CD4-positive, alpha-beta T cell treated with Interleukin-21 for 1 hour (primary cell): ENCODE results near the gene PPP2R5D.
"Not testable (repeated sequence)": the region's sequence is repeated elsewhere in the genome, so short reads cannot be mapped to it uniquely, and the experiment has no call there.

Experiments used
- DNase-seq: peaks from one replicate; pipeline ENCODE4 v3.0.0-alpha.2; 2020

PPP2R5D gene

GRCh38 chr6:43033496-43034189 is 49.3 kb downstream of the PPP2R5D start:
- DNase-seq = no peak

GRCh38 chr6:43034190-43034525 is 49.8 kb downstream of the PPP2R5D start:
- no peak for DNase-seq

GRCh38 chr6:43035495-43036194 is 51.3 kb downstream of the PPP2R5D start:
- no peak for DNase-seq

DNA sequence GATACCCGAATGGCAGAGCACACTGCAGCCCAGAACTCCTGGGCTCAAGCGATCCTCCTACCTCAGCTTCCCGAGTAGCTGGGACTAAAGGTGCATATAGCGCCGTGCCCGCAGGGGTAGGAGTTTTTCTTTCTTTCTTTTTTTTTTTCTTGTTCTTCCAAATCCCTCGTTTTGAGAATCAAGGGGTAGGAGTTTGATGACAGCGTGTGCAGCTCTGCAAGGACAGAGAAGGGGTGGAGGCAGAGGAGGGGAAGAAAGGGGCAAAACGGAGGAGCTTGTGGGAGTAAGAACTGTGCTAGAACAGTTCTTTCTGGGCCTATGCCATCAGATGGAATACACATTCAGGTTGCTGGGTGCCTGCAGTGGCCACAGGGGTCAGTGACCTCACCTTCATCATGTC is 52.3 kb downstream of the PPP2R5D start:
- no peak for DNase-seq

- DNase-seq = no peak
These were observed 52.8 kb downstream of the PPP2R5D start for GRCh38 chr6:43037197-43037596.

GRCh38 chr6:43037706-43038105 is 53.3 kb downstream of the PPP2R5D start:
- DNase-seq = no peak

DNA sequence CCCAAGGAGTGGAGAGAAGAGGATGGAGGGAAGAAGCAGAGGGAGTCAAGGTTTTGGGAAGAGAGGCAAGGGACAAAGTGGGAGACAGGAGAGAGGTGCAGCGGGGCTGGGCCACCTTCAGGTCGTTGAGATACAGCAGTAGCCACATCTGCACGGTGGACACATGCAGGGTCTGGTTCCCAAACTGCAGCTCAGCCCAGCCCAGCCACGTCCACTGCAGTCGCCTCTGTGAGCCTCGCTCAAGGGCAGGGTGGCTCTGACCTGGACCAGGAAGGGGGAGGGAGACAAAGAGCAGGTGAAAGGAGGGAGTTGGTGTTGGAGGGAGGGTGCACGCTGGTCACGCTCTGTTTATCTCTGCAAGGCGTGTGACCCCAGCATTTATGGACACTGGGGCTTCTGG is 54.4 kb downstream of the PPP2R5D start:
- no peak for DNase-seq

DNA sequence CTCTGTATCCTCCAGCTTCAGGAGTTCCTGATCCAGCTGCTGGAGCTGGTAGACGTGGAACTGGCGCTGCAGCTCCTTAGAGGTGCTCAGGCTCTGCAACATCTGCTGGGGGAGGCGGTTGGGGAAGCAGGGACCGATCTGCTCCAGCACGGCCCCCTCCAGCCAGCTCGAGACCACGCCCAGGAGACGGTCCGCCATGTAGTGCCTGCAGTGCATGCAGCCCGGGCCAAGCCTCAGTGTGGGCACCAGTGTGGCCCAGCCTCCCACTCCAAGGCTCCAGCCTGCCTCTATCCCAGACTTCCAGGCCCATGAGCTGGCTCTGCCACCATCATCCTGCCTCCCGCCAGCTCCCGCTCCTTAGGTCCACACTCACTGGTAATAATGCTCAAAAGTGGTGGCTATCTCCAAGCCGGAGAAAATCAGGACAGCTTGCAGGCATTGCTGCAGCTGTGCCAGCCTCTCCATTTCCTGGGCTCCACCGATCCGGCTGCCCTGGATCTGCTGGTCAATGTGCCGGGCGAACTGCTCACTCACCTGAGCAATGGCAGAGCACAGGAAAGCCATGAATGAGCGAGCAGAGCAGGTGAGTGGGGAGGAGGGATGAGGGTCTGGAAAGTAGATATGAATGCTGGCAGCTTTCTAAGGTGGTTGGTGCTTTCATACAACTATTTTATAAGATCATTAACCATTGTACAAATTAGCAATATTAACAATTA is 56.3 kb downstream of the PPP2R5D start:
- DNase-seq = no peak

- DNase-seq = not testable (repeated sequence)
These were observed 57.1 kb downstream of the PPP2R5D start for GRCh38 chr6:43041475-43041874.

GRCh38 chr6:43043310-43043709 is 58.9 kb downstream of the PPP2R5D start:
- DNase-seq = no peak

- DNase-seq = no peak
These were observed 61.1 kb downstream of the PPP2R5D start for GRCh38 chr6:43045371-43045930.

GRCh38 chr6:43047998-43048397 is 63.6 kb downstream of the PPP2R5D start:
- DNase-seq = no peak

- no peak for DNase-seq
These were observed 66.6 kb downstream of the PPP2R5D start for GRCh38 chr6:43050981-43051380.

DNA sequence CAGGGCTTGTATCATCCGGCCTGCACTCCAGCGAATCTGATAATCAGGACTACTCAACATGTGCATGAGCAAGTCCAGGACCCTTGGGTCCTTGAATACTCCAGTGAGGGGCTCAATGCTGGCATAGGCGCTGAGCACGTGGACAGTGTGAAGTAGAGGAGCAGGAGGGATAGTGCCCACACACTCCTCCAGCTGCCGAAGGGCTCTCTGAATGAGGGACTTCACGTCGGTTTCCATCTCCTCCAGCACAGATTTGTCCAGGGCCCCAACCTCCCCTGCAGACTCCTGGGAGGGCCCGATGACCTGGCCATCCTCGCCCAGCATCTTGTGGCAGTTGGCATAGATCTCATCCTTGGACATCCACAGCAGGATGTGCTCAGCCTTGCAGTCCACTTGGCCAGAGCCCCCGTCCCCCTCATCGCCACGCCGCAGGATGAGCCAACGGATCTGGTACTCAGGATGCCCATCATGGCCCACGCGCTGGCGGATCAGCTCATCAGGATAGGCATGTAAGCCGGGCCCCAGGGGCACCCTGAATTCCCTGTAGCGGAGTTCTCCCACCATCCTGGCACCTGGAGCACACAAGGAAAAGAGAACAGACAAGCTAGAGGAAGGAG is 68.0 kb downstream of the PPP2R5D start:
- no peak for DNase-seq

DNA sequence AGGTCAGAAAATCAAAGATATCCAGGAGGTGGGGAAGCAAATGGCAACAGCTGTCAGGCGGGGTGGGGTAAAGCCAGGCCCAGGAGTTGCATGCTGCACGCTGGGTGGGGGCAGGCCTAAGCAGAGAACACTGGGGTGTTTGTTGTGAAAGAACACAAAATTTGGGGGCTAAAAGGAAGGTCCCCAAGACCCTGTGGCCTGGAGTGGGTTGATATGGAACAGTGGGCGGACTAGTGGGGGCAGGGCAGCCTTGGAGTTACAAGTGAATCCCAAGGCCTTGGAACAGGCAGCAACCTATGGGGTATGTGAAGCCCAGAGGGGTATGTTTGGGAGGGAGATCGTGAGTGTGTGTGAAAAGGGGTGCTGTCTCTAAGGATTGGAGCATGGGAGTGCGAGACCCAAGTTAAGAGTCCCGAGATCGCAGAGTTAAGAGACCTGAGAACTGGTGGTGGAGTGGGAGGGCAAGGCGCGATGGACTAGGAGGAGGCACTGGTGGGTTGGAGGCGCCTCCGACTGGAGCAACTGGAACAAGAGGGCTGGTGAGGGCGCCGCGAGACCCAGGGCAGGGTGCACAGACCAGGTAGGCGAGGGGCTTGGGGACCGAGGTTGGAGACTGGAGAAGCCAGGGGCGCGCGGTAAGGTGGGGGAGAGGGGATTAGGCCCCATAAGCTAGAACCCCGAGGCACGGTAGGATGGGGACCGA is 68.6 kb downstream of the PPP2R5D start:
- DNase-seq = peak; percentile 10

DNA sequence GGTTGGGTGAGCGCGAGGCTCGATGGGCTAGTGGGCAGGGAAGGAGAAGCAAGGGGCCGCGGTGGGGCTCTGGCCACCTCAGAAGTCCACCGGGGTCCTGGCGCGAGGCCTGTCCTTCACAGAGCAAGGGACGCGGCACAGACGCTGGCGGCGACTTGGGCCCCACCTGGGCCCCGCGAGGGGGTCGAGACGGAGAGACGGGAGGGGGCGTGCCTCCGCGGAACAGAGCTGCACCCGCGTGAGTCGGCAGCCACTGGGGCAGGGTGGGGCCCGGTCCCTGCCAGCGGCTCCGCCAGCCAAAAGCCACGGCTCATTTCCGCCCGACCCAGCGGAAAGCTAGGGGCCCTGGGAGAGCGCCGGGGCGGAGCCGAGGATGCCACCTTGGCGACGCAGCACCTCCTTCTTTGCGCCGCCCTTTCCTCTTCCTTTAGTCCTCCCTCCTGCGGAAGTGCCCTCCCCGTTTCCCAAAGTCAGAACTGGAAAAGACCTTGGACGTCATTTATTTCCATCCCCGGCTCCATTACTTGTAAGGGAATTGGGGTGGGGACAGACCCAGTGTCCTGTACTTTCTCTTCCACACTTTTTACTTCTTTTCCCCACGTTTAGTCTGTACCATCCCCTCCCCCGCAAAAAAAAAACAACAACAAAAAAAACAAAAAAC is 69.3 kb downstream of the PPP2R5D start, which contains the start of gene CUL7:
CUL7 (minus strand) TSS at position 307 of the 661 bp plus-strand sequence. CDS start 1,063 bp downstream, outside the sequence.
- DNase-seq = peak; percentile 91

DNA sequence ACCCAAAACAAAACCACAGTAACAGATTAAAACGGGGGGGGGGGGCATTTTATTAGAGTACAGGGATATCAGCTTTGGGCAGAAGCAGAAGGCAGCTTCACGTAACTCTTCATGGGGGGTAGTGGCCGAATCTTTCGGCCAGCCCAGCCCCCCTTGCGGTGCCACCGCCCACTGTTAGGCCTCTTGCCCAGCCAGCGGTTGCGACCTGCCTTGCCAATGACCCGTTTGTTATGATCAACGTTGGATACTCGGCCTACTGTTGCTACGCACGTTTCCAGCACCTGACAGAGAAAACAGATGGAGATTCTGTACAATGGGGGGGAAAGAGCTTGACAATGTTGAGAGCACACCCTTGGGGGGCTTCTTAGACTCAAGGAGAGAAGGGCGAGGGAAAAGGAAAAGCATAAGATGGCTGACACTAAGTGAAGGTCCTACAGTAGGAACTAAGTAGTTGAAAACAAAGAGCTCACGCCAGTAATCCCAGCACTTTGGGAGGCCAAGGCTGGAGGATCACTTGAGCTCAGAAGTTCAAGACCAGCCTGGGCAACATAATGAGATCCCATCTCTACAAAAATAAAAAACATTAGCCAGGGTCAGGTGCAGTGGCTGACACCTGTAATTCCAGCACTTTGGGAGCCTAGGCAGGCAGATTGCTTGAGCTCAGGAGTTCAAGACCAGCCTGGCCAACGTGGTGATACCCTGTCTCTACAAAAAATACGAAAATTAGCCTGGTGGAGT is 70.0 kb downstream of the PPP2R5D start:
- DNase-seq = no peak

- no peak for DNase-seq
These were observed 71.6 kb downstream of the PPP2R5D start for GRCh38 chr6:43055966-43056365.

GRCh38 chr6:43058531-43058930 is 74.2 kb downstream of the PPP2R5D start:
- DNase-seq = no peak

GRCh38 chr6:43059168-43060033 is 75.0 kb downstream of the PPP2R5D start, which contains the start of the genes KLC4 and MRPL2:
Gene KLC4 (plus strand): TSS chr6:43059631. CDS start chr6:43061336, 1,705 bp downstream.
Gene MRPL2 (minus strand): TSS chr6:43059434. CDS start chr6:43059381, 53 bp downstream.
- peak; percentile 99 for DNase-seq
